Measurements from ENCODE around the gene SCUBE2.
A peak's percentile ranks its signal among the peaks of the same experiment; 100 is the strongest.
"Not testable (repeated sequence)": the region's sequence is repeated elsewhere in the genome, so short reads cannot be mapped to it uniquely, and the experiment has no call there.

SCUBE2 gene

DNA sequence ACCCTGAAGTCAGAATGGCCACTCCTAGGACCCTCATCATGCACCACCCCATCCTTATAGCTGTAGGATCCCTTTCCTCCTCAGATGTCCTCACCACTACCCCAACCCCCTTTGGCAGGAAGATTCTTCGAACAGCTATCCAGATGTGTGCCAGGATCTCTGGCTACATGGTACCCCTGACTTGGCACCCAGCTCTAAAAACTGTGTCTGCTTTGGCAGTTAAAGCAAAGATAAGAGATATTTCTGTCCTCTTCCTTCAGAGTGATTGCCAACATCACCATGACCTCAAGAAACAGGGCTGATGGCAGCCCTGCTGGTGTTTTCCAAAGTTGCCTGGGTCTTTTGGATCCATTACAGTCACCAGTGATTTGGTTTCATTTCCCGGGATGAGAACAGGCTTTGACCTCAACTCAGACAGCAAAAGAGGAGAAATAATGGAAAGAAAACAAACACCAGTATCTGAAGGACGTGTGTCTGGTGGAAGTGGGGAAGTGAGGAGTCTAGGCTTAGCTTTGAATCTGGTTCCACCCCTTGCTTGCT lies 83.3 kb downstream of the SCUBE2 start:
- DNase-seq (ENCODE audit: low read depth) = no peak

GRCh38 chr11:9005087-9005486 lies 86.3 kb downstream of the SCUBE2 start:
- DNase-seq (ENCODE audit: low read depth) = no peak

DNA sequence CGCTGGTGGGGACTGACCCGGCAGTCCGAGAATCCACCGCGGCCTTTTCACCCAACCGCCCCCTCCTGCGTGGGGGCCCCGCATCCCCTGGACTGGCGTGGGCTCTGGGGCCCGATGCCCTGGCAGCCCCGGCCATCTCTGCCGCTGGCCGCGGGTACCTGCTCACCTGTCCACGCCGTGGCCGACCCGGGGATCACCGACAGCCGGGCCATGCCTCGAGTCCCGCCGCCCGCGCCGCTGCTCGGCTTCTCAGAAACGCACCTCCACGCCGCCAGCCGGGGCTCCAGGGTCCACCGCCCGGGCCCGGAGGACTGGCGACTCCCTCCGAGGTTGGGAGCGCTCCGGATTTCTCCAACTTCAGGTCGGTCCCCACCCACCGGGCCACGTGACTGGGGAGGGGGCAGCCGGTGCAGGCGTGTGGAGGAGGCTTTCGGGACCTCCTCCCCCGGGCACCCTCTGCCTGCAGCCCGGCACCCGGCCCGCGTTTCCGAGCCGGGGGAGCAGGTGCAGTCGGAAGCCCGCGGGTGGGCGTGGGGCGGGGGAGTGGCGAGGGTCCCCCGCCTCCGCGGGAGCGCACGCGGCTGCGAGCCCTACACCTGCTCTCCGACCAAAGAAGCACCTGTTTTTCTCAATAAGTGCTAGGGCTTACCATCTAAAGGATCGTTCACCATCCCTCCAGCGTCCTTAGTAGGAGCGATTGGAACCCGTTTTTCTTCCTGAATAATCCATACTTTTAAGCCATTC lies 87.0 kb downstream of the SCUBE2 start:
- no peak for DNase-seq (ENCODE audit: low read depth)

GRCh38 chr11:9003573-9004182 lies 87.7 kb downstream of the SCUBE2 start, which contains the start of gene NRIP3:
Gene NRIP3 (minus strand): TSS chr11:9004001. CDS start chr11:9003935, 66 bp downstream.
- peak; percentile 67 for DNase-seq (ENCODE audit: low read depth)

GRCh38 chr11:9002920-9003572 lies 88.4 kb downstream of the SCUBE2 start:
- no peak for DNase-seq (ENCODE audit: low read depth)

- DNase-seq (ENCODE audit: low read depth) = peak; percentile 84
Observed at GRCh38 chr11:9001736-9002135, 89.7 kb downstream of the SCUBE2 start.

DNA sequence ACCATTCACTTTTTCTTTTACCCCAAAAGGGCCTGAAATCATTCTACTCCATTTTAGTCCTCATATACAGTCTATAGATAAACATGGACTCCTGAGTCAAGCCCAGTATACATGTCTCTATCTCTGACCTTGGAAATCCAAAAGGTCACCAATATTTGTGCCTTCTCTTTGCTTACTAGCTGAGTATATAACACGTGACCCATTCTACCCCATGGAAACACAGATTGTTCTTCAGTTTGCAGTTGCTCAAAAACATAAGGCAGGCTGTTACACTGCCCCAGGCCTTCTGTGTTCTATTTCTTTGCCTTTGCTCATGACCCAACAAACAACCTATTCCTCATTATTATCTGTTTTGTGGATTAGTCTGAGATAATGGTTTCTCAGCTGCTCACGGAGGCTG lies 93.4 kb downstream of the SCUBE2 start:
- DNase-seq (ENCODE audit: low read depth) = peak; percentile 10

- DNase-seq (ENCODE audit: low read depth) = no peak
Observed at GRCh38 chr11:8997451-8997850, 93.9 kb downstream of the SCUBE2 start.

DNA sequence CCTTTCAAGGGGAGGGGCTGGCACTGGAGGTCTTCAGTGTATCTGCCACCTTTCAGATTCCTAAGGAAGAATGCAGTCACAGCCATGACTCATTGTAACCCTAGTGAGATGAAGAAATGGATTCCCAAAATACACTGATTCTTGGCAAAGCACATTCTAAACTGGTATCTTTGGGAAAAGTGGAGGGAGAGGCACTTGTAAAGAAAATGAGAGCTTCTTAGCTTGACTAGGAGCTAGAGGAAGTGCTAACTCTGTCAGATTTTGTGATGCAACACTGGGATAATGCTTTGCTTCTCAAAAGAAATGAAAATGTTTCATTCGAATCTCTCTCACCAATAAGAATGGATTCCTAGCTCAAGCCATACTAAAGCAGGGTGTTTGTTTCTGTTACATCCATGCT lies 101.9 kb downstream of the SCUBE2 start:
- peak; percentile 20 for DNase-seq (ENCODE audit: low read depth)

DNA sequence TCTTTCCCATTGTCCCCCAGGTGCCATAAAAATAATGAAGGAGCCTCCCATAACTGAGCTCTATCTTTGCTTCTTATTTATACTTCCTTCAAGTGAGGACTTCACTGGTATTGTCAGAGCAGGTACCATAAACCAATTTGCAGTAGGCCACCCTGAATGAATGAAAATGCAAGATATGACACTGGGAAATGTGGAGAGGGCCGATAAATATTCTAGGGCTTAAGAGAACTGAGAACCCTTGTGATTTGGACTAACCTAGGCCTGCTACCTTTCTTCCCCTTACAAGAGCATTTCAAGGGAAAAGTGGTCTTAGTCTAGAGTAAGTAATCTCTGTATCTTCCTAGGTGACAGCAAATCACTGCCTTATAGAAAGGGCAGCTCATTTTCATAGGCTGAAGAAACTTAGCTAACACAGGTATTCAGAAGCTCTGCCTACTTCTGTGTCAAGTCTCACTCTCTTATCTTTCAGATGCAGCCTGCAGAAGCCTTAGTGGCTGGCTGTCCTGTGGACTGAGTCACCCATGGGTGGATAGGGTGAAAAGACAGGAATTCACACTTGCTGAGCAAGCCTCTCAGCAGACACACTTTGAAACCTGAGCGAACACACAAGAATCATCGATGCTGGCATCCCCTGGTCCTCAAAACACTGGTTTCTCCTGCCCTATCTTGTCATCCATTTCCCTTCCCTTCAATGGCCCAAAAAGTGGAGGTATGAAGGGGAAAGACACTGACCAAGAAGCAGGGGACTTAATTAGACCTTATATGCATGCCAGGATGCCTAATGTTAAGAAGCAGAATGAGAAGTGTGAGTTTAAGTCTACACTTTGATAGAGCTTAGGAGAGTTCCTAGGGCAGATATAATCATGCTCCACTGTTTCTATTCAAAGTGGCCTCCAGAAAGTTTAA lies 102.8 kb downstream of the SCUBE2 start:
- DNase-seq (ENCODE audit: low read depth) = peak; percentile 64

DNA sequence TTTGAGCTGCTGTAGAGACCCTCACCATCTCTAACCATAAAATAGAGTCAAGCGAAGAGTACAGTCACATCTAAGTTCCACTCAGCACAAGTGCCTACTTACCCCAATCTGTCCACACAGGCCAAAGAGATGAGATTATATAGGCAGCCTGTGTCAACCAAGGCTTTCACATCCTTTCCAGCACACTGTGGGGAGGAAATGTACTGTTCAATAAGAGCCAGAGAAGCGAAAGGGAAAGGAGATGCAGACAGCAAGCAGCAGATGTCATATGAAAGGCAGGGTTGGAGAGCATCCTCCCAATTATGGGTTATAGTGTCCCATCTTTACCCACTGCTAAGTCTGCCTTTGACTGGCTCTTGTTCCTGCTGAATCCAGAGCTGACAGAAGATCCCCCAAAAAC lies 104.0 kb downstream of the SCUBE2 start:
- no peak for DNase-seq (ENCODE audit: low read depth)

- DNase-seq (ENCODE audit: low read depth) = not testable (repeated sequence)
Observed at GRCh38 chr11:8986772-8987171, 104.6 kb downstream of the SCUBE2 start.

DNA sequence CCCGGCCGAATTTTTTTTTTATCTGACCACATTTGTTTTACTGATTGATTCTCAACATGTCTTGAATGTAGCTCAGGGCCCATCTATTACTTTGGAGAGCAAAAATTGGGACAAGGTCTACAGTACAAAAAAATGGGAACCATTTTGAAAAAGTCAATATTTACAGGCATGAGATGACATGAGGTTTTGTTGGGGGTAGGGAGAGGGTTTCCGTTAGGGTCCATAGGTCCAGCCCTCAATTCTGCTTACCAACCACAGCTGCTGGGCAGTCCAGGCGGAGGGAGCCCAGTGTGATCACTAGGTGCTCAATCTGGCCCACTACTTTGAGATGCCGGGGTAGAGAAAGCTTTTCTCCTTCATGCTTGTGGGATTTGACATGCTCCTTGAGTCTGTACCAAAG lies 105.9 kb downstream of the SCUBE2 start:
- no peak for DNase-seq (ENCODE audit: low read depth)

DNA sequence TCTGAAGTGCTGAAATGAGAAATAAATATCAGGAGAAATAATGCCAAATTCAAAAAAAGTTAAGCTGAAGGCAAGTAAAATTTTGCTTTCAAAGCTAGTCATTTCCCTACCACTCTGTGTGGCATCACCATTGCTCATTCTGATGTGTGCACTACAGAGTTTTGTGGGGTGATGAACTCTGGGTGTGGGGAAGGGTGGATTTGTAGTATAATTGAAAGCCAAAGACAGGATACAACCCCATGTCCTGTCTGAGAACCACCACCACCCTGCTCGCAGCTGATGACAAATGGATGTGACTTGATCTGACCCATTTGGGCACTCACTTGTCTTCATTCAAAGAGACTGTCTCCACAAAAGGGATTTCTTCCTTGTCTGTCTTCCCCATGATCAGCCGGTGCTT lies 107.8 kb downstream of the SCUBE2 start:
- DNase-seq (ENCODE audit: low read depth) = no peak

DNA sequence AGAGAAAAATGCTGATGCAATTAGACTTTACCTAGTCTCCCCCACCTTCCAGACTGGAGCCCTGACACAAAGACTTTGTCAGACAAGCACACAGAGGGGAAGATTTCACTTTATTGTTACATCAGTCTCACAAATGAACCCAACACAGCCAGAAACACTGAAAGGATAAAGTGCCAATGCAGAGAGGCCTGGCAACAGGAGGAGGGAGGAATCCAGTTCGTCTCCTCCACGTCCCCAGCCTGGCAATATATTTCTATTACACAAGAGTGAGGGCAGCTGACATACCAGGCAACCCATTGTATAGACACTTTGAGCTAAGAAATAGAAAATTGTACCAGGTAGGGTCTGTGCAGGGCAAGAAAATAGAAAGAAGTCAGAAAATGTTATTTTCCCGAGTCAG lies 110.9 kb downstream of the SCUBE2 start:
- DNase-seq (ENCODE audit: low read depth) = no peak

GRCh38 chr11:8979365-8979764 lies 112.0 kb downstream of the SCUBE2 start:
- DNase-seq (ENCODE audit: low read depth) = not testable (repeated sequence)

GRCh38 chr11:8973121-8973520 lies 118.3 kb downstream of the SCUBE2 start:
- DNase-seq (ENCODE audit: low read depth) = no peak

GRCh38 chr11:8971924-8972316 lies 119.5 kb downstream of the SCUBE2 start:
- no peak for DNase-seq (ENCODE audit: low read depth)

DNA sequence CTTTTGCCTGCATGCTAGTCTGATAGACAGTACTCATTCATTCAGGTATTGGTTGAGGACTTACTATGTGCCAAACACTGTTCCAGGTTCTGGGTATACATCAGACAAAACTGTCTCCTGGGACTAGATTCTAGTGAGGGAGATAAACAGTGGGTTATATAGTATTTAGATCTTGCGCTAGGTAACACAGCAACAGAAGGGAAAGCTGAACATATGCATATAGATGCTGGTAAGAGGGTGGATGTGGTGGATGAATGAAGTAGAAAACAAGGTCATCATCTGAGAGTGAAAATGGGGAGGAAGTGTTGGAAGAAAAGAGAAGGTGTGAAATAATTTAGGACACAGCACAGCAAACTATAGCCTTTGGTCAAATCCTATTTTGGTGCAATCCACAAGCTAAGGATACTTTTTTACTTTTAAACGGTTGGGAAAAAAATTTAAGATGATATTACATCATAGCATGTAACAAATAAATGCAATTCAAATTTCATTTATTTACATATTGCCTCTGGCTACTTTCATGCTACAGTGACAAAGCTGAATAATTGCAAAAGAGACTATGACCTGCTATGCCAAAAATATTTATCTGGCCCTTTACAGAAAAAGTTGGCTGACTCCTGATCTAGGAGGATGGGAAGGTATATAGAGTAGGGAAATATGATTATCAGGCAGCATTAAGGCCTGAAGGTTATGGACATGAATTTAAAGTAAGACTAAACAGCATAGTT lies 120.0 kb downstream of the SCUBE2 start:
- no peak for DNase-seq (ENCODE audit: low read depth)

Data from amniotic epithelial cell (primary cell).